GM18873 (cell line): ENCODE data around the gene ENO1.

Source experiments
- ATAC-seq: cut with Tn5 transposase; IDR thresholded peaks from one replicate; pipeline ENCODE4 v1.9.1; 2021; ENCODE audit warnings: mild to moderate bottlenecking, moderate library complexity, moderate number of reproducible peaks; ENCODE audit not compliant: unreplicated experiment, low FRiP score

The ENO1 gene

GRCh38 chr1:8816264-8816663, 62.2 kb downstream of the ENO1 start:
- no peak for ATAC-seq

- no peak for ATAC-seq
Measured at GRCh38 chr1:8815582-8816151, 62.8 kb downstream of the ENO1 start.

GRCh38 chr1:8814865-8815264, 63.6 kb downstream of the ENO1 start:
- no peak for ATAC-seq

- ATAC-seq = no peak
Measured at GRCh38 chr1:8813991-8814390, 64.5 kb downstream of the ENO1 start.

DNA sequence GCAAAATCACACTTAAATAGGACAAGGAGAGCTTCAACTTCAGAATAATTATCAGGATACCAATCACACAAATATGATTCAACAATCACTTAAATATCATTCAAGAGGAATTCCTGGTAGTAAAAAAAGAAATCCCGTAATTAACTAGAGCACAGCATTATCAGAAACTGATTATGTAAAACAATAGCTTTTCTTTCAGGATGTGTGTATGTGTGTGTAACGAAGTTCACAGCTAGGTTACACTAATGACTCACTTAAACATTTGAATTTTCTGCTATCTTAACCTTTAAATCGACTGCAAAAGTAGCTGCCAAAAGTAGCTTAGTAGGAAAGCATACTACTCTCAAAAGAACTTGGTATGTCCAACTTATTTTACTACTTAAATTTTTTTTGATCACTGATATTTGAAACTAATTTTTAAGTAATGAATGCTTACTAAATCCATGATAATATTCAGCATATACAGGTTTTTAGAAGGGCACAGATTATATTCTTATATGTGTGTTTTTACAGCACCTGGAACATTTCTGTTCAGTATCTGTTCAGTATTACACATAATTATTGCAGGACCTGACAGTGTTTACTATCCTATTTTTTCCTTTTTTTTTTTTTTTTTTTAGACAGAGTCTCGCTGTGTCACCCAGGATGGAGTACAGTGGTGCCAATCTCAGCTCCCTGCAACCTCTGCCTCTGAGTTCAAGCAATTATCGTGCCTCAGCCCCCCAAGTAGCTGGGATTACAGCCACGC, 65.3 kb downstream of the ENO1 start:
- no peak for ATAC-seq

DNA sequence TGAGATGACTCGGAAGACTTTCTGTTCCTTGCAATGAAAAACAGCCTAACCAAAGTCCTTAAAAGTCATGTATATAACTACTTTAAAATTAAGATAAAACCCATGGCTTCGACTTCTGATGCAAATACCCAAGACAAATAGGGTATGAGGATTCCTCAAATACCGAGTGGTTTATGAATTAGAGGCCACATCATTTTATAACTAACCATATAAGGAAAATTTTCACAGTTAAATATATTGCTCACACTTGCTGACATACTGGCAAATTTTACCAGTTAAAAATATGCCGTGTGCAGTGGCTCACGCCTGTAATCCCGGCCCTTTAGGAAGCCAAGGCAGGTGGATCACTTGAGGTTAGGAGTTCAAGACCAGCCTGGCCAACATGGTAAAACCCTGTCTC, 66.4 kb downstream of the ENO1 start:
- ATAC-seq = no peak
